ENCODE measurements around the gene NREP.

The NREP gene

GRCh38 chr5:111756581-111757354, at the start of gene NREP:
TSS of gene NREP (minus strand) at chr5:111757194. CDS start at chr5:111755772, 1,422 bp downstream.
- no peak for DNase-seq (ENCODE audit: low read depth in 2 of 3, low spot score in 2 of 3)

DNA sequence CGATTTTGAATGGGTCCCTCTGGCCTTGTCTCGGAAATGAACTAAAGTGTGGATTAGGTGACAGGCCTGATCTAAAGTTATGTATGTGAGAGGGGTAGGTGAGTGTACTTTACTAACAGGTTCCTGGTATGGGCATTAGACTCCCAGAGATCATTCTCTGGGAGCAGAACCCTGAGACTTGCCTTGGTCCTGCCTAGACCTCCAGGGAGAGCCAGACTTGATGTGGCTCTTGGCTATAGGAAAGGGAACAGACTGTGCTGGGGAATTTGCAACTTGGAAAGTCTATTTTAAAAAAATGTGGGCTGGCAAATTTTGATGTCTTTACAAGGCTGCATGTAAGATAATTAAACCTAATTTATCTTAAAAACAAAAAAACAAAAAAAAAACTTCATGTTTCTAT, 49.8 kb upstream of the NREP start:
- DNase-seq (ENCODE audit: low read depth in 2 of 3, low spot score in 2 of 3) = no peak

DNA sequence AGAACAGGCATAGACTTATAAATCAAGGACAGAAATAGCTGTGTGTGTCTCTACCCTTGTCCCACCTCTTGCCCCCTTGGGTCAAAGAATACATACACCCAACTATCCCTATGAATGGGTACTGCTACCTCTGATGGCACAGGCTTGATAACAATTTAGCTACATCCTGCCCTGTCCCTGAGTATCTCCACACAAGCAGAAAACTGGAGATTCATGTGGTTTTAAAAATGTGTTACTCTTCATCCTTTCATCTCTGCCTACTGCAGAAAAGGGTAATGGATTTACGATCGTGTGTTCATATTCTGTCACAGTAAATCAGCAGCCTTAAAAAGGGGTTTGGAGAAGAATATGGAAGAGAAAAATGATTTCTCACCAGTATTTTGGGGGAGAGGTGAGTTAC, 49.2 kb upstream of the NREP start:
- no peak for DNase-seq (ENCODE audit: low read depth in 2 of 3, low spot score in 2 of 3)

DNA sequence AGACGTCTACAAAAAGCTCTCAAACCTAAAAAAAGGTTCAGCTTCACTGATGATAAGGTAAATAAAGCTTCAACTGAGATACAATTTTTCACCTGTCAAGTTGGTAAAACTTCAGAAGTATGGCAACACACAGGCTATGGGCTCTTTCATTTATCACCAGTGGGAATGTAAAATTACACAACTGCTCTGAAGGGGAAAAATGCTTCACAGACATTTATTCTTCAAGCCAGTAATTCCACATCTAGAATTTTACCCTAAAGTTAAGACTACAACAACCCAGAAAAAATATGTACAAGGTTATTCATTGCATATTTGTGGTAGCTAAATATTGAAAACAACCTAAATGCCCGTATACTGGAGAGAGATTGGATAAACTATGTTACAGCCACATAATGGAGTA, 48.1 kb upstream of the NREP start:
- DNase-seq (ENCODE audit: low read depth in 2 of 3, low spot score in 2 of 3) = no peak

DNA sequence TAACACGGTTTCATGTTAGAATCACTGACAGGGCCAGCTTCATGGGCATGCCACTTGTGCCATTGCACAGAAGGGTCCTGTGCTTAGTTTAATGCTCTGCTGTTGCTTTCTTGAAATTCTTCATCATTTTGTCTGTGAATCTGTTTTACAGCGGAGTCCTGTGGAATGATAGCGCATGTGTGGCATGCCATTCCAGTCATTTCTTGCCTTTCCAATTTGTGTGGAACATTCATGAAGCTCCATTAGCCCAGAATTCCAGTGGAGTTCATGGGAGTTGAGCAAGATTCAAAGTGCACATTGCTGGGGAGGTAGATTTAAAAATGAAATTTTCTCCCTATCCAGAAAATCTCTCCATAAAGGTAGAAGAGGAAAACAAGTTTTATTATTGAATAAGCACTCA, 43.4 kb upstream of the NREP start:
- no peak for DNase-seq (ENCODE audit: low read depth in 2 of 3, low spot score in 2 of 3)

DNA sequence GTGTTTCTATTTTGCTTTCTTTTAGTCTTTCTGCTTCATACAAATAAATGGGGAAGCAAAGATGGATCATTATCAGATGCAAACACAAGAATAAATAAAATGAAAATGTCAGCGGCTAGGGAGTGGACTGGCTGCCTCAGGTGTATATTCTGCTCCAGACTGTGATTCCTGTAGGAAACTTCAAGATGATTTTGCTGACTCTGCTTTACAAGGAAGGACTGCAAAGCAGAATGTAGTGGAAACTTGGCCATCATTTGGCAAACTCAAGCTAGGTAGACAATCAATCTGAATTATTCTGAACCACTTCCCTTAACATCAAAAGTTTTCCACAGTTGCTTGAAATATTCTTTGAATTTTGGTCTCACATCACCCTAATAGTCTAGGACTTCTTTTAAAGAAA, 38.1 kb upstream of the NREP start:
- DNase-seq (ENCODE audit: low read depth in 2 of 3, low spot score in 2 of 3) = no peak

DNA sequence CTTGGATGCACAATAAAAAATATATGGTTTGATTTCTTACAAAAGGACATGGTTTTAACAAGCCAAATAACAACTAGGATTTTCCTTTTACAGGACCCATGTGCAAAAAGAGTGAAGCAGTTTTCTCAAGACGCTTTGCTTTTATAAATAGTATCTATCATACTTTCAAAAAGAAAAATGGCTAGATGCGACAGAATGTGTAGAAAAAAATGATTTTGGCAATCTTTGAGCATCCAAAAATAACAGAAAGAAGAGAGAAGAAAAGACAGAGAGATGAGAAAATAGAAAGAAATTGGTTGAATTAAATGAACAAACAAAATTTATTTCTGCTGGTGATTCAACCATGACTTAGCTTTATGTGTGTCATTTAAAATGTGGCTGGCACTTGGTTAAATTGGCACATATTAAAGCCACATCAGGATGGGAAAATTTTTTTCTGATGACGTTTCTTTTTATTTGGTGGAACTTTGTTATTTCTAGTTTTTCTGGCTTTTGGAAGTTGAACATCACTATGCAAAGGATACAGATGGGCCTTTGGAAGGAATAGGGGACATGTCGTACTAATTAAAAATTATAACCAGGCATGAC, 35.6 kb upstream of the NREP start:
- DNase-seq (ENCODE audit: low read depth in 2 of 3, low spot score in 2 of 3) = no peak

GRCh38 chr5:111790295-111790694, 33.3 kb upstream of the NREP start:
- no peak for DNase-seq (ENCODE audit: low read depth in 2 of 3, low spot score in 2 of 3)

GRCh38 chr5:111787006-111787405, 30.0 kb upstream of the NREP start:
- DNase-seq (ENCODE audit: low read depth in 2 of 3, low spot score in 2 of 3) = no peak

DNA sequence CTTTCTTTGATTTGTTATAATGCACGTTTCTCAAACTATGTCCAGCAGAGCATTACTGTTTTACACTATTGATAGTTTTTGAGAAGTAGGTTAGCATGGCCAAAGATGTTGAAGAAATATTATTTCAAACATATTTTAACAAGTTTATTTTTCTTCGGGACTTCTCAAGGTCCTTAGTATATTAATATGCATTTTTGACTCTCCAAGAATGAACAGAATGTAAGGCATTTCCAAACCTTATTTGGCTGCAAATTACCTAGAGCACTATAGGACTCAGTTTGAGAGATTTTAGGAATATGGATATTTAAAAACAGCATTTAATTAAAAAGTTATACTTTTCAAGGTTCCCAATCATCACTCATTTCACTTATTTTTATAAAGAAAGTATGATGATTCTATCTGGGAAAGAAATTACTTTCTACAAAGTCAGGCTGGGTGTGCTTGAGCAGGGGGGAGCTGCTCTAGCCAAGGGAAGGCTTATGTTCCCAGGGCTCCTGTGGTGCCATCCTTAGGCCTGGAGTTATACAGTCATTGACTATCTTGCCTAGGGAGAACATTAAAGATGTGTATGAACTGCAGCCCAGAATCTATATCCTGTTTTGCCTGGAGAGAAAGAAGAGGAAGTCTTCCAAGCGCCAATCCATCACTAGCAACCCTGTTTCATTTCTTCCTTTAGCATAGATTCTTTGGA, 27.6 kb upstream of the NREP start:
- no peak for DNase-seq (ENCODE audit: low read depth in 2 of 3, low spot score in 2 of 3)

DNA sequence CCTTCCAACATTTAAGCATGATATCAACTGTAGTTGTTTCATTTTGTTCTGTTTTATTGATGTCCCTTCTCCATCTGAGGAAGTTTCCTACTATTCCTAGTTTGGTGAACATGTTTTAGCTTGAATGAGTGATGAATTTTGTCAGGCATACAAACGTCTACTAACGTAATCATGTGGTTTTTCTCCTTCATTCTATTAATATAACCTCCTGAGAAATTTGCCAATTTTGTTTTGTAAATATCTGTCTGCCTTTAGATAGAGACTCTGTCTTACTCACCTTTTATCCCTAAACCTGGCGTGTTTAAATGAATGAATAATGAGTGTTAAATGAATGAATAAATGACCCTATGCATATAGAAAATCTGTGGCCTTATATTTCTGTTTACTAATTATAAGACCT, 26.5 kb upstream of the NREP start:
- no peak for DNase-seq (ENCODE audit: low read depth in 2 of 3, low spot score in 2 of 3)

DNA sequence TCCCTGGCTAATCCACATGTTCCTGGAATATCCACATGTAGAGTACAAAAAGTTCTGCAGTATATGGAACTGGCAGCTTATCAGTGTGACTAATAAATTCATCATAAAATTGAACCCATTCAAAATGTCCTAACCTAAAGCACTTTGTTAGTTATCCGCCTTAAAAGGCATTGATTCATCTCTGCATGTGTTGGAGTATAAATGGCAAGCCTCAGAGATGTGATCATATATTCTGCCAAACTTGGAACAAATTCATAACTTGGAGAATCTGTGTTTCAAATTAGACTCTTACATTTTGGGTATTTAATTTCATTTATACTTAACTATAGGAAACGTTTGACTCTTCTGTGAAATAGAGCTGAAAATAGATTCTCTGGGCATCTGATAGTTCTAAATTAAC, 25.2 kb upstream of the NREP start:
- DNase-seq (ENCODE audit: low read depth in 2 of 3, low spot score in 2 of 3) = no peak

GRCh38 chr5:111781200-111781599, 24.2 kb upstream of the NREP start:
- DNase-seq (ENCODE audit: low read depth in 2 of 3, low spot score in 2 of 3) = no peak

GRCh38 chr5:111779922-111780292, 22.9 kb upstream of the NREP start:
- DNase-seq (ENCODE audit: low read depth in 2 of 3, low spot score in 2 of 3) = no peak

DNA sequence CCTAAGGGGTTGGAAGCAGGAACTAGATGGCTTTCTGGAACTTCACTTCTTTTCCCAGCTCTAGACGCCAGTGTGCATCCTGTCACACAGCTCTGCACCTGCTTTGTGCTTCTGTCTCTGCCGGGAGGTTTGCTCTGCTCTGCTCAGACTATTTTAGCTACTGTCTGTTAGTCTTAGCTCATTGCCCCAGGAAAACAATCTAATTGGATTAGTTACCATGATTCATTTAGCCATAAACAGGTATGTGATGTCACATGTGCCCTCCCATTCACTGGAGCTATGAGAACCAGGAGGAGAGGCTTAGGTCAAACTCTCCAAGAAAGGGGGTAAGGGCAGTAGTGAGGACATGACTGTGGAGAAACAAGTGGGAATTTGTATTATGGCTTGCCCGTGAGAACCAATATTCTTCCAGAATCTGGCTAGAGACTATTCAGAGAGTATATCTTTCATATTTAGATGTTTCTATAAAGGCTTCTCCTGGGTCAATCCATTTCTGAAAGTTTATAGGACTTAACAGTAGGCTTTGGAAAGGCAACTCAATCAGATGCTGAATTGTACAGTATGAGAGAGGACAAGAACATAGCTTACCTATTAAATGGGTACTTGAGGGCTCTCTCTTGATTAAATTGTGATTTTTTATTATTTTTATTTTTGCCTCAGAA, 22.4 kb upstream of the NREP start:
- no peak for DNase-seq (ENCODE audit: low read depth in 2 of 3, low spot score in 2 of 3)

GRCh38 chr5:111776913-111777781, 20.2 kb upstream of the NREP start:
- no peak for DNase-seq (ENCODE audit: low read depth in 2 of 3, low spot score in 2 of 3)

DNA sequence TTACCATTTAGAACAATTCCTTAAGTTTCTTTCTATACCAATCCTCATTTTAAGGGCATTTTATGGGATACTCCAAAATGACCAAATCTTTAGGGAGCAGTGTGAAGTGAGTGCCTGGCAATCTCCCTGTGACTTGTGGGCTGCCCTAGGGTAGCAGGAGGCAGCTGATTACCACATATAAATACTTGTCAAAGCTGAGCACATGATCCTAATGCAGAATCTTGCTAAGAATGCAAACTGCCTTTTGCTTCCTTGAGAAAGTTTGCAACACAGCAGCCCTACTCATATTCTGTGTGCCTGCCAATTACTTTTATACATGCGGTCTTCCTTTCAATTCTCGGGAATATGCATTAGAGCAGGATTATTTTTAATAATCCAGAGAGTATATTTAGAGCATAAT, 18.2 kb upstream of the NREP start:
- DNase-seq (ENCODE audit: low read depth in 2 of 3, low spot score in 2 of 3) = no peak

DNA sequence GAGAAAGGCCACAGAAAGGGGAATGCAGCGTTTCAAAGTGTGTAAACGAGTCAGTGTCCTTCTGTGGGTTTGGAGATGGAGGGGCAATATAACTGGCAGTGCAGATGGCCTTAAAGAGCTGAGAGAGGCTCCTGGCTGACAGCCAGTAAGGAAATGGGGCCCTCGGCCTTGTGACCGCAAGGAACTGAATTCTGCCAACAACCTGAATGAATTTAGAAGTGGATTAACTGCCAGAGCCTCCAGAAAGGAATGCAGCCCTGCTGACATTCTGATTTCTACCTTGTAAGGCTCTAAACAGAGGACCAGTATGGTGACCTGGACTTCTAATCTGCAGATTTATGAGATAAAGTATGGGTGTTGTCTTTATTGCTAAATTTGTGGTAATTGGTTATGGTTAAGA, 17.5 kb upstream of the NREP start:
- no peak for DNase-seq (ENCODE audit: low read depth in 2 of 3, low spot score in 2 of 3)

- DNase-seq (ENCODE audit: low read depth in 2 of 3, low spot score in 2 of 3) = no peak
These were observed 15.6 kb upstream of the NREP start for GRCh38 chr5:111772456-111773122.

DNA sequence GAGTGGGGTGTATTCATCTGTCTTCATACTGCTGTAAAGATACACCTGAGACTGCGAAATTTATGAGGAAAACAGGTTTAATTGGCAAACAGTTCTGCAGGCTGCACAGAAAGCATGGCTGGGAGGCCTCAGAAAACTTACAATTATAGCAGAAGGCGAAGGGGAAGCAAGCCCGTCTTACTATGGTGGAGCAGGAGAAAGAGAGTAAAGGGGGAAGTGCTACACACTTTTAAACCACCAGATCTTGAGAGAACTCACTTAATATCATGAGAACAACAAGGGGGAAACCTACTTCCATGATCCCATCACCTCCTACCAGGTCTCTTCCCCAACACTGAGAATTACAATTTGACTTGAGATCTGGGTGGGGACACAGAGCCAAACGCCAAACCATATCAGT, 12.5 kb upstream of the NREP start:
- no peak for DNase-seq (ENCODE audit: low read depth in 2 of 3, low spot score in 2 of 3)

All from activated CD8-positive, alpha-beta memory T cell treated with anti-CD3 and anti-CD28 coated beads for 48 hours (primary cell).